Measurements from ENCODE around the gene CDC42BPA. TPM values are rescaled to one million over a fixed set of nuclear protein-coding genes. Genes with fewer than 3 reads are reported as not detected.

Gene CDC42BPA
- total RNA-seq, 1 experiment from 2014 or later = 30.1 TPM

DNA sequence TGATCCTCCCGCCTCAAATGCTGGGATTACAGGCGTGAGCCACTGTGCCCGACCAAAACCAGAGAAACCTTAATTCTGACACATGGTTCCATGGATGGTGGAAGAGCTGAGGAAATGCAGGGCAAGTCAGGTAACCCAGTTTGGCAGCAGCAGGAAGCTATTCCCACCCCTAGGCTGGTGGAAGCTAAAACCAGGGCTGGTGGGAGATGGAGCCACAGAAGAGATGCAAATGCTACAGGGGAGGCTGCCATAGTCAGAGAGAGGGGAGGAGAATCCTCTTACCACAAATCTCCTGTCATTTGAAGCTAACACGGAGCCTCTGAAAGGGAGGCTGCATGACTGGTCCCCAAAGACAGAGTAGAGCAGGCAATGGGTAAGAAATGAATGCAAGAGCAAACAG is 4.1 kb upstream of the CDC42BPA start:
- Mint-ChIP-seq H3K4me1 (peaks cover 18 to 23% of the 10 kb centered on the region in 2 experiments), H3K27ac (no peak overlapping the region), H3K4me3 (no peak overlapping the region), H3K36me3 (ENCODE audit: insufficient read depth in 1 of 3, low read depth in 3 of 3) (peaks cover 0 to 2% (median 0%) of the 10 kb centered on the region in 3 experiments; a peak in 1 of 7 replicates), H3K9me3 (0 out of 5 replicates have a peak, but pooled peaks cover 0 to 2% of the 10 kb centered on the region in 2 experiments), H3K27me3 (ENCODE audit: low read depth) (peaks cover 3% of the 10 kb centered on the region)
- no CpG with 5 or more reads among the region's 4 CpGs for WGBS (ENCODE audit: extremely low coverage, insufficient read length, low lambda C conversion rate)
- no peak overlapping the region for H2BK15ac ChIP-seq (ENCODE audit: low read depth, low read length)
- H2BK5ac ChIP-seq (ENCODE audit: insufficient read length, low read length) = no peak overlapping the region
- no peak overlapping the region for H3K18ac ChIP-seq (ENCODE audit: insufficient read length, low read depth, low read length)
- H2BK120ac ChIP-seq (ENCODE audit: low read depth, low read length, poor library complexity, severe bottlenecking) = no peak overlapping the region
- H3T11ph ChIP-seq (ENCODE audit: low read length) = no peak overlapping the region
- no peak overlapping the region for H2AFZ ChIP-seq (ENCODE audit: low read length)
- no peak overlapping the region for H3K4ac ChIP-seq (ENCODE audit: low read depth, low read length)
- no peak overlapping the region for H3K4me2 ChIP-seq (ENCODE audit: insufficient read depth, insufficient read length, low read length)
- no peak overlapping the region for H3K9ac ChIP-seq (ENCODE audit: extremely low read depth, insufficient read length, low read length)
- H3K4me1 ChIP-seq (ENCODE audit: insufficient read depth, low read length) = peaks cover 3% of the 10 kb centered on the region; the same call in 1 of the 2 replicates
- no peak overlapping the region for H2BK12ac ChIP-seq (ENCODE audit: insufficient read length, low read depth, low read length)
- H3K56ac ChIP-seq (ENCODE audit: insufficient read length, low read depth, low read length) = no peak overlapping the region
- H4K91ac ChIP-seq (ENCODE audit: insufficient read length, low read depth, low read length) = no peak overlapping the region
- H3K27me3 ChIP-seq (ENCODE audit: insufficient read depth, low read length) = no peaks in the 10 kb centered on the region
- peaks cover 11% of the 10 kb centered on the region for H3K23me2 ChIP-seq (ENCODE audit: insufficient read length, low read depth, low read length, poor library complexity, severe bottlenecking)
- H3K23ac ChIP-seq (ENCODE audit: insufficient read length, low read depth, low read length) = no peak overlapping the region
- no peaks in the 10 kb centered on the region for H3K9me3 ChIP-seq (ENCODE audit: control insufficient read depth, low read depth, low read length)
- H3K14ac ChIP-seq (ENCODE audit: insufficient read depth, low read length) = no peak overlapping the region
- no peak overlapping the region for H3K27ac ChIP-seq (ENCODE audit: insufficient read length, low read depth, low read length)
- no peaks in the 10 kb centered on the region for H3K79me1 ChIP-seq (ENCODE audit: insufficient read depth, low read depth, low read length, poor library complexity, severe bottlenecking)
- TF ChIP-seq, protein P1, sequence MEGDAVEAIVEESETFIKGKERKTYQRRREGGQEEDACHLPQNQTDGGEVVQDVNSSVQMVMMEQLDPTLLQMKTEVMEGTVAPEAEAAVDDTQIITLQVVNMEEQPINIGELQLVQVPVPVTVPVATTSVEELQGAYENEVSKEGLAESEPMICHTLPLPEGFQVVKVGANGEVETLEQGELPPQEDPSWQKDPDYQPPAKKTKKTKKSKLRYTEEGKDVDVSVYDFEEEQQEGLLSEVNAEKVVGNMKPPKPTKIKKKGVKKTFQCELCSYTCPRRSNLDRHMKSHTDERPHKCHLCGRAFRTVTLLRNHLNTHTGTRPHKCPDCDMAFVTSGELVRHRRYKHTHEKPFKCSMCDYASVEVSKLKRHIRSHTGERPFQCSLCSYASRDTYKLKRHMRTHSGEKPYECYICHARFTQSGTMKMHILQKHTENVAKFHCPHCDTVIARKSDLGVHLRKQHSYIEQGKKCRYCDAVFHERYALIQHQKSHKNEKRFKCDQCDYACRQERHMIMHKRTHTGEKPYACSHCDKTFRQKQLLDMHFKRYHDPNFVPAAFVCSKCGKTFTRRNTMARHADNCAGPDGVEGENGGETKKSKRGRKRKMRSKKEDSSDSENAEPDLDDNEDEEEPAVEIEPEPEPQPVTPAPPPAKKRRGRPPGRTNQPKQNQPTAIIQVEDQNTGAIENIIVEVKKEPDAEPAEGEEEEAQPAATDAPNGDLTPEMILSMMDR (conservative IDR thresholded peaks at IDR 0.05) = no peak
- no peak overlapping the region for H2BK20ac ChIP-seq (ENCODE audit: low read depth, low read length, poor library complexity, severe bottlenecking)
- H4K8ac ChIP-seq (replicated peaks; ENCODE audit: insufficient read length, low read depth, low read length) = no peak overlapping the region
- no peak for DNase-seq
- H2AK5ac ChIP-seq (ENCODE audit: insufficient read length, low read length) = no peak overlapping the region
- no peaks in the 10 kb centered on the region for H3K79me2 ChIP-seq (ENCODE audit: insufficient read depth, low read length)
- H4K20me1 ChIP-seq (ENCODE audit: control insufficient read depth, insufficient read depth, insufficient read length) = no peaks in the 10 kb centered on the region
- no peak overlapping the region for H4K5ac ChIP-seq (ENCODE audit: insufficient read length, low read depth, low read length)

Data from H9 (cell line).